Parathyroid adenoma (tissue), 2 donors: Measurements from ENCODE around the gene ZNF57.

ENCODE experiments used
- H2AFZ ChIP-seq: fragments of 300-600 bp; sonication (generic); one replicate; pipeline ENCODE4 v1.7.0; 2017; ENCODE audit warnings: antibody characterized with exemption, mild to moderate bottlenecking
- H3K27ac ChIP-seq: fragments of 300-600 bp; sonication (generic); one replicate; pipeline ENCODE4 v1.7.0; 2017
- H3K27me3 ChIP-seq: fragments of 300-600 bp; sonication (generic); one replicate; pipeline ENCODE4 v1.7.0; 2017; ENCODE audit warnings: low read length; ENCODE audit not compliant: control insufficient read depth, insufficient read depth
- H3K36me3 ChIP-seq: fragments of 300-600 bp; sonication (generic); one replicate; pipeline ENCODE4 v1.7.0; 2017; ENCODE audit warnings: low read length; ENCODE audit not compliant: control insufficient read depth, insufficient read depth
- H3K4me1 ChIP-seq: fragments of 300-600 bp; sonication (generic); one replicate; pipeline ENCODE4 v1.7.0; 2017; ENCODE audit warnings: control low read depth
- H3K4me2 ChIP-seq: fragments of 300-600 bp; sonication (generic); one replicate; pipeline ENCODE4 v1.7.0; 2017; ENCODE audit warnings: low read length
- H3K4me3 ChIP-seq: fragments of 300-600 bp; sonication (generic); one replicate; pipeline ENCODE4 v1.7.0; 2017; ENCODE audit warnings: low read depth, low read length
- H3K79me2 ChIP-seq: fragments of 300-600 bp; sonication (generic); one replicate; pipeline ENCODE4 v1.7.0; 2017; ENCODE audit warnings: control low read depth
- H3K9ac ChIP-seq: fragments of 300-600 bp; sonication (generic); one replicate; pipeline ENCODE4 v1.7.0; 2017; ENCODE audit warnings: mild to moderate bottlenecking
- H3K9me3 ChIP-seq: fragments of 300-600 bp; sonication (generic); one replicate; pipeline ENCODE4 v1.7.0; 2017; ENCODE audit warnings: low read length; ENCODE audit not compliant: control insufficient read depth
- CTCF ChIP-seq: fragments of 300-600 bp; sonication (generic); IDR thresholded peaks from one replicate; pipeline ENCODE4 v1.7.0; 2017; ENCODE audit warnings: antibody characterized with exemption, mild to moderate bottlenecking
- donor health status: primary hyperparathyroidism.

ZNF57 gene

GRCh38 chr19:2900296-2901252, at the start of gene ZNF57:
ZNF57 (plus strand) TSS chr19:2900928; CDS start chr19:2901046, 118 bp downstream.
- TF ChIP-seq CTCF, result no peak
- H3K27ac ChIP-seq, result peak within 1 kb of the TSS; percentile 70
- peaks cover 15% of the 10 kb centered on the region for H3K79me2 ChIP-seq
- H3K36me3 ChIP-seq, result no peaks in the 10 kb centered on the region
- H3K9ac ChIP-seq, result peak within 1 kb of the TSS; percentile 38
- H2AFZ ChIP-seq, result peak within 1 kb of the TSS; percentile 89
- H3K4me2 ChIP-seq, result peak within 1 kb of the TSS; percentile 89
- H3K4me3 ChIP-seq, result peak within 1 kb of the TSS; percentile 82
- H3K4me1 ChIP-seq, result peaks cover 3% of the 10 kb centered on the region
- no peaks in the 10 kb centered on the region for H3K27me3 ChIP-seq
- no peaks in the 10 kb centered on the region for H3K9me3 ChIP-seq

- Histone ChIP-seq H3K4me2 (no peak overlapping the region), H3K79me2 (no peaks in the 10 kb centered on the region), H2AFZ (no peak overlapping the region), H3K27me3 (no peaks in the 10 kb centered on the region), H3K9ac (no peak overlapping the region), H3K4me3 (no peak overlapping the region), H3K36me3 (peaks cover 19% of the 10 kb centered on the region), H3K27ac (no peak overlapping the region), H3K4me1 (no peaks in the 10 kb centered on the region), H3K9me3 (peaks cover 5% of the 10 kb centered on the region)
- no peak for TF ChIP-seq CTCF
Observed at GRCh38 chr19:2852598-2852997, 48.1 kb upstream of the ZNF57 start.

- Histone ChIP-seq H3K36me3 (peaks cover 19% of the 10 kb centered on the region), H3K9ac (no peak overlapping the region), H3K4me1 (no peaks in the 10 kb centered on the region), H3K79me2 (no peaks in the 10 kb centered on the region), H2AFZ (no peak overlapping the region), H3K4me2 (no peak overlapping the region), H3K9me3 (peaks cover 5% of the 10 kb centered on the region), H3K27ac (no peak overlapping the region), H3K27me3 (no peaks in the 10 kb centered on the region), H3K4me3 (no peak overlapping the region)
- TF ChIP-seq CTCF, result no peak
Observed at GRCh38 chr19:2853015-2853606, 47.6 kb upstream of the ZNF57 start.

- H3K36me3 ChIP-seq, result peaks cover 19% of the 10 kb centered on the region
- no peak for TF ChIP-seq CTCF
- H3K4me1 ChIP-seq, result no peaks in the 10 kb centered on the region
- H3K9me3 ChIP-seq, result peaks cover 5% of the 10 kb centered on the region
- no peak overlapping the region for H2AFZ ChIP-seq
- H3K9ac ChIP-seq, result no peak overlapping the region
- no peaks in the 10 kb centered on the region for H3K79me2 ChIP-seq
- H3K27ac ChIP-seq, result no peak overlapping the region
- no peak overlapping the region for H3K4me2 ChIP-seq
- H3K4me3 ChIP-seq, result no peak overlapping the region
- H3K27me3 ChIP-seq, result no peaks in the 10 kb centered on the region
Observed at GRCh38 chr19:2854849-2855248, 45.9 kb upstream of the ZNF57 start.
